ENCODE results near the gene RADIL.

The RADIL gene

GRCh38 chr7:4751398-4751947, 132.0 kb downstream of the RADIL start:
- no peak for DNase-seq

- no peak for DNase-seq
These were observed 133.7 kb downstream of the RADIL start for GRCh38 chr7:4749798-4750197.

GRCh38 chr7:4749363-4749762, 134.2 kb downstream of the RADIL start:
- no peak for DNase-seq

Data from activated naive CD4-positive, alpha-beta T cell (primary cell).